Neural cell (in vitro differentiated cells): ENCODE data around the gene ERI2. TPM values are rescaled to one million over a fixed set of nuclear protein-coding genes. Genes with fewer than 3 reads are reported as not detected.

ENCODE experiments used
- H2AFZ ChIP-seq: fragments of 200-600, 300-800 bp; sonication (generic), shearing (Covaris generic); 2 replicates; pipeline ENCODE4 v1.6.0; 2014; ENCODE audit warnings: low read depth, mild to moderate bottlenecking, antibody characterized with exemption, low read length, moderate library complexity
- H3F3A ChIP-seq: fragments of 200-600 bp; shearing (Covaris generic); 2 replicates; pipeline ENCODE4 v1.6.1; 2016; ENCODE audit warnings: mild to moderate bottlenecking, moderate library complexity, mixed read lengths, antibody characterized with exemption, low read length; ENCODE audit not compliant: insufficient read depth, poor library complexity, severe bottlenecking
- H3K27ac ChIP-seq: fragments of 200-600, 300-800 bp; sonication (generic), shearing (Covaris generic); 2 replicates; pipeline ENCODE4 v1.5.1; 2014; ENCODE audit warnings: mild to moderate bottlenecking, low read length, moderate library complexity
- H3K27me3 ChIP-seq: fragments of 300-800, 200-600 bp; sonication (generic), shearing (Covaris generic); 2 replicates; pipeline ENCODE4 v1.6.0; 2014; ENCODE audit warnings: mild to moderate bottlenecking, low read depth, low read length, moderate library complexity; ENCODE audit not compliant: insufficient read depth
- H3K36me3 ChIP-seq: fragments of 300-800, 200-600 bp; sonication (generic), shearing (Covaris generic); 2 replicates; pipeline ENCODE4 v1.5.1; 2014; ENCODE audit warnings: mild to moderate bottlenecking, antibody characterized with exemption, low read length, moderate library complexity; ENCODE audit not compliant: insufficient read depth
- H3K4me2 ChIP-seq: fragments of 300-800, 200-600 bp; sonication (generic), shearing (Covaris generic); 2 replicates; pipeline ENCODE4 v1.6.0; 2014; ENCODE audit warnings: mild to moderate bottlenecking, low read length
- H3K4me3 ChIP-seq: fragments of 300-800, 200-600 bp; sonication (generic), shearing (Covaris generic); 2 replicates; pipeline ENCODE4 v1.5.1; 2014; ENCODE audit warnings: mild to moderate bottlenecking, low read length, moderate library complexity
- H3K79me2 ChIP-seq: fragments of 200-600 bp; shearing (Covaris generic); replicated peaks from 2 replicates; pipeline ENCODE4 v1.6.0; 2014; ENCODE audit warnings: mild to moderate bottlenecking, low read length, moderate library complexity; ENCODE audit not compliant: insufficient read depth
- H3K9ac ChIP-seq: fragments of 300-800, 200-600 bp; sonication (generic), shearing (Covaris generic); 2 replicates; pipeline ENCODE4 v1.6.1; 2016; ENCODE audit warnings: mild to moderate bottlenecking, low read length, mixed read lengths
- H3K9me2 ChIP-seq: fragments of 200-600 bp; shearing (Covaris generic); 2 replicates; pipeline ENCODE4 v1.6.1; 2016; ENCODE audit warnings: mild to moderate bottlenecking, low read length, mixed read lengths; ENCODE audit not compliant: insufficient read depth
- H3K9me3 ChIP-seq: fragments of 200-600, 300-800 bp; sonication (generic), shearing (Covaris generic); 2 replicates; pipeline ENCODE4 v1.6.1; 2016; ENCODE audit warnings: mild to moderate bottlenecking, mixed run types, low read length, moderate library complexity, mixed read lengths
- H4K20me1 ChIP-seq: fragments of 200-600 bp; shearing (Covaris generic); 2 replicates; pipeline ENCODE4 v1.6.1; 2016; ENCODE audit warnings: mild to moderate bottlenecking, mixed run types; ENCODE audit not compliant: insufficient read depth
- CTCF ChIP-seq: fragments of 450-650 bp; IDR thresholded peaks from 2 replicates; pipeline ENCODE4 v1.5.1; 2014; ENCODE audit warnings: antibody characterized with exemption, mild to moderate bottlenecking, moderate library complexity; ENCODE audit not compliant: poor library complexity, severe bottlenecking
- EP300 ChIP-seq: fragments of 450-650 bp; conservative IDR thresholded peaks from 2 replicates; pipeline ENCODE4 v1.6.1; 2014; ENCODE audit warnings: antibody characterized with exemption, mild to moderate bottlenecking, moderate library complexity; ENCODE audit not compliant: poor library complexity, severe bottlenecking
- EZH2 ChIP-seq: fragments of 200-600, 300-800 bp; shearing (Covaris generic), sonication (generic); IDR thresholded peaks from 2 replicates; pipeline ENCODE4 v1.6.1; 2014; ENCODE audit warnings: antibody characterized with exemption, low read length, borderline replicate concordance, mild to moderate bottlenecking; ENCODE audit not compliant: insufficient read depth, poor library complexity, severe bottlenecking
- MXI1 ChIP-seq: fragments of 450-650 bp; conservative IDR thresholded peaks from 2 replicates; pipeline ENCODE4 v1.6.1; 2014; ENCODE audit warnings: antibody characterized with exemption, mild to moderate bottlenecking; ENCODE audit not compliant: poor library complexity, severe bottlenecking
- POLR2AphosphoS5 ChIP-seq: IDR thresholded peaks from 2 replicates; pipeline ENCODE4 v1.6.1; 2012
- RAD21 ChIP-seq: fragments of 450-650 bp; conservative IDR thresholded peaks from 2 replicates; pipeline ENCODE4 v1.6.1; 2014; ENCODE audit warnings: antibody characterized with exemption, mild to moderate bottlenecking, moderate library complexity
- REST ChIP-seq: IDR thresholded peaks from 2 replicates; pipeline ENCODE4 v1.6.1; 2012; ENCODE audit warnings: borderline replicate concordance
- SMC3 ChIP-seq: fragments of 450-650 bp; conservative IDR thresholded peaks from 2 replicates; pipeline ENCODE4 v1.6.1; 2014; ENCODE audit warnings: antibody characterized with exemption, mild to moderate bottlenecking, moderate library complexity; ENCODE audit not compliant: poor library complexity
- TAF1 ChIP-seq: IDR thresholded peaks from 2 replicates; pipeline ENCODE4 v1.6.1; 2012; ENCODE audit warnings: low read depth
- polyA plus RNA-seq: library from polyadenylated mRNA; depleted of rRNA; stranded (reverse); fragments of >200 nt; gene quantifications from 2 replicates; pipeline ENCODE4 v1.2.3, GENCODE V29; 2014

Gene ERI2
- polyA plus RNA-seq, 1 donor from 2014 or later: 46.9 TPM

GRCh38 chr16:20851601-20852000 is 45.3 kb upstream of the ERI2 start:
- TF ChIP-seq EP300 (no peak), MXI1 (no peak), POLR2AphosphoS5 (no peak), RAD21 (no peak), TAF1 (no peak), REST (no peak), CTCF (no peak), SMC3 (no peak), EZH2 (no peak)
- H3K79me2 ChIP-seq: no peaks in the 10 kb centered on the region
- H3K36me3 ChIP-seq: peaks cover 10% of the 10 kb centered on the region
- no peak overlapping the region for H3K4me2 ChIP-seq
- H3K9me2 ChIP-seq: no peaks in the 10 kb centered on the region
- no peak overlapping the region for H3K4me3 ChIP-seq
- no peak overlapping the region for H3K27ac ChIP-seq
- H4K20me1 ChIP-seq: no peaks in the 10 kb centered on the region
- no peaks in the 10 kb centered on the region for H3K9me3 ChIP-seq
- no peak overlapping the region for H3K9ac ChIP-seq
- H3K27me3 ChIP-seq: no peaks in the 10 kb centered on the region
- H3F3A ChIP-seq: no peaks in the 10 kb centered on the region
- no peak overlapping the region for H2AFZ ChIP-seq

DNA sequence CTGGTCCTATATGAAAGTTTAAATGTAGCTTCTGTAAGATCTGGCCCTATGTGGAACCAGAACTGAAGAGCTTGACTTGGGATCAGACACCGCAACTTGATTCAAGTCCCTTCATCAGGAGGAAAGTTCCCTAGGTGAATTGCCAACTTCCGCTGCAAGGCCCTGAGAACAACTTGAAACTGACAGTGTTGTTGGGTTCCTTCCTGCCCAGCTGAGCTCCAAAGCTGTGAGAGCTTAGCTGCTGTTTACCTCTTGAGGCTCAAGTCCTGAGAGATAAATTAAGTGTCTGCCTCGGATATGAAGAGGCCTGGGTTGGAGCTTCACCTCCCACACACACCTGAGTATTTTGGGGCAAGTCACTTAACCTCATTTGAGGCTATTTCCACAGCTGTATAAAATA is 44.7 kb upstream of the ERI2 start:
- Histone ChIP-seq H3K4me3 (no peak overlapping the region), H3K9me3 (no peaks in the 10 kb centered on the region), H3K27me3 (no peaks in the 10 kb centered on the region), H3F3A (no peaks in the 10 kb centered on the region), H3K4me2 (no peak overlapping the region), H2AFZ (no peak overlapping the region), H3K27ac (no peak overlapping the region), H3K79me2 (no peaks in the 10 kb centered on the region), H3K36me3 (peaks cover 9% of the 10 kb centered on the region), H3K9ac (no peak overlapping the region), H4K20me1 (no peaks in the 10 kb centered on the region), H3K9me2 (no peaks in the 10 kb centered on the region)
- TF ChIP-seq REST: no peak
- TF ChIP-seq MXI1: no peak
- no peak for TF ChIP-seq CTCF
- TF ChIP-seq TAF1: no peak
- TF ChIP-seq POLR2AphosphoS5: no peak
- no peak for TF ChIP-seq EP300
- no peak for TF ChIP-seq SMC3
- TF ChIP-seq EZH2: no peak
- TF ChIP-seq RAD21: no peak
